Activated T-cell treated with anti-CD3 and anti-CD28 coated beads, Interleukin-2, amount 50 U/mL, for 1 hour (primary cell): ENCODE results near the gene ILF2.
"Not testable (repeated sequence)": the region's sequence is repeated elsewhere in the genome, so short reads cannot be mapped to it uniquely, and the experiment has no call there.

Experiments
- DNase-seq: peaks from one replicate; pipeline ENCODE4 v3.0.0-alpha.2; 2020

Gene ILF2

DNA sequence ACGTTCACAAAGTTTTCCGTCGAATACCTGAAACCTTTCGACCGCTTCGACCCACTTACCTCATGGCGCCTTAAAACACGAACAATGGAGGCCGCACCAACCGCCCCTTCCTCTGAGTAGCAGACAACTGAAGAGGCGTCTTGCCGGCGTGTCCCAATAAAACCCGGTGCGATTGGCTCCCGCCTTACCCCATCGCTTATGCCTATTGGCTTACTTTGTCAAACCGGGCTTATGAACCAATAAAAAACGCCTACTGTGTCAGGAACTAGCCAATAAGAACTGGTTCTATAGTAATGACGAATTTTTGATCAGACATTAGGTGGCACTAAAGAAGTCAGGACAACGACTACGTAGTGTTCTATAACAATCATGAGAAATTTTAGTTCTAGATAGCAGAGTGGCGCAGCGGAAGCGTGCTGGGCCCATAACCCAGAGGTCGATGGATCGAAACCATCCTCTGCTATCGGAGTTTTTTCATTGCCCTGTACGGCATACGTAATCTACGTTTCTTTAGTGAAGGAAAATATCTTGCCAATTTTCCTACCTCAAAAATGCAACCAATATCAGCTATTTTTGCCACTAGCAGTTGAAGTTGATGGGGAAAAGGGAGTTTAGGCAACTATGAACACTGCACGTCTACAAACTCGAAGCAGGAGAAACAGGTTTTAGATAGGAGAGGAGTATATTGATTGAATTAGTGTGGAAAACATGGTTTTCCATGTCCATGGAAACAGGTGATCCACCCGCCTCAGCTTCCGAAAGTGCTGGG, at the start of gene ILF2:
TSS of gene ILF2 (minus strand) at position 135 of the 769 bp plus-strand sequence. CDS start at position 64, 71 bp downstream.
- DNase-seq: peak; percentile 96

DNA sequence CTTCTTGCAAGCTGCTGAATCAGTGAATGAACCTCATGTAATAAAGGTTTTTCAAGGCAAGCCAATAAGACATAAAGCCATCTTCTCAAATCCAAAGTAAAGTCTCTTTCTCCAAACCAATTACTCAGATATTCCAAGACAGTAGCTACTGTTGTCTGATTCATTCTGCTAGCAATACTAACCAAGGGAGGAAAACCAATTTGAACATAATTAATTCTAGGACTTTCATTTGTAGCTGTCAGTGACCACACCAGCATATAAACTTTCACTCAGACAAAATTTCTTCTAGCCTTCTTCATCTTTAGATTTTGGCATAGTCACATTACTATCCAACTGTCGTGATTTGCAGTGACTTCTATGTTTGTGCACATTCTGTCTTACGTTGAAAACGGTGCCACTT, 46.5 kb upstream of the ILF2 start:
- DNase-seq: no peak

DNA sequence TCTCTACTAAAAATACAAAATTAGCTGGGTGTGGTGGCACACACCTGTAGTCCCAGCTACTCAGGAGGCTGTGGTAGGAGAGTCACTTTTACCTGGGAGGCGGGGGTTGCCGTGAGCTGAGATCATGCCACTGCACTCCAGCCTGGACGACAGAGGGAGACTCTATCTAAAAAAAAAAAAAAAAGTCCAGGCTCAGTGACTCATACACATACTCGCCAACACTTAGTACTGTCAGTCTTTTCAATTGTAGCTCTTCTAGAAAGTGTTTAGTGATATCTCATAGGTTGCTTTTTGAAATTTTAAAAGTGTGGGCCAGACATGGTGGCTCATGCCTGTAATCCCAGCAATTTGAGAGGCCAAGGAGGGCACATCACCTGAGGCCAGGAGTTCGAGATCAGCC, 45.4 kb upstream of the ILF2 start:
- DNase-seq: not testable (repeated sequence)

DNA sequence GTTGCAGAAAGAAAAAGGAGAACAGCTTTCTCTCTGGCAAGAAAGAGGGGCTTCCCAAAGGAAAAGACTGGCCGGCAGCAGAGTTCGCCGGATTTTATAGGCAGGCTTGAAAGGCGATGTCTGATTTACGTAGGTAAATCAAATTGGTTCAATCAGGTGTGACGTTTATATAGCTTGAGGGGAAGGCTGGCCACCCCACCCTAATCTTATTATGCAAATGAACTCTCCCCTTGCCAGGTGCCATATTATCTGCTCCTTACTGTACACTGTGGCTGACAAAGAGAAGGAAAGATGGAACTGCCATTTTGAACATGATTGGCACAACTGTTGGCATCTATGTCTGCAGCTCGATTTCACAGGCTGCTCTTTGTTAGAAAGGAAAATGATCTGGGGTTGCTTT, 40.2 kb upstream of the ILF2 start:
- DNase-seq: no peak

DNA sequence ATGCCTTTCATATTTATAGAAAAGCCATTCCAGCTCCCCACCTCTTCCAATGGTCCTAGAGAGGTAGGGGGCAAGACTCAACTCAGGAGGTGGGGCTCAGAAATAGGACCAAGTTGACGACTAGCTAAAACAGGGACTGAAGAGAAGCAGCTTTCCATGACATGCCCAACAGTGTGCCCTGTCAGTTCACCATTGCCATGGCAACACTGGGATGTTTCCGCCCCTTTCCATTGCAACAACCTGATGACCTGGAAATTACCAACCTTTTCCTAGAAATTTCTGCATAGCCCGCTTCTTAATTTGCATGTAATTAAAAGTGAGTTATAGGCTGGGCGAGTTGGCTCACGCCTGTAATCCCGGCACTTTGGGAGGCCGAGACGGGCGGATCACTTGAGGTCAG, 34.7 kb upstream of the ILF2 start:
- no peak for DNase-seq

DNA sequence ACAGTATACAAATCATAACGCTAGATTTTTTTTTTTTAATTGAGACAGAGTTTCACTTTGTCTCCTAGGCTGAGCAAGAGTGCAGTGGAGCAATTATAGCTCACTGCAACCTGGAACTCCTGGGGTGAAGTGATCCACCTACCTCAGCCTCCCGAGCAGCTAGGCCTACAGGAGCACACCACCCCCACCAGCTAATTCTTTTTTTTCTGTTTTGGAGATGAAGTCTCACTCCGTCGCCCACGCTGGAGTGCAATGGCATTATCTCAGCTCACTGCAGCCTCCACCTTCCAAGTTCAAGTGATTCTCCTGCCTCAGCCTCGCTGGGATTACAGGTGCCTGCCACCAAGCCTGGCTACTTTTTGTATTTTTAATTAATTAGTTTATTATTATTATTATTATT, 29.0 kb upstream of the ILF2 start:
- DNase-seq: no peak

DNA sequence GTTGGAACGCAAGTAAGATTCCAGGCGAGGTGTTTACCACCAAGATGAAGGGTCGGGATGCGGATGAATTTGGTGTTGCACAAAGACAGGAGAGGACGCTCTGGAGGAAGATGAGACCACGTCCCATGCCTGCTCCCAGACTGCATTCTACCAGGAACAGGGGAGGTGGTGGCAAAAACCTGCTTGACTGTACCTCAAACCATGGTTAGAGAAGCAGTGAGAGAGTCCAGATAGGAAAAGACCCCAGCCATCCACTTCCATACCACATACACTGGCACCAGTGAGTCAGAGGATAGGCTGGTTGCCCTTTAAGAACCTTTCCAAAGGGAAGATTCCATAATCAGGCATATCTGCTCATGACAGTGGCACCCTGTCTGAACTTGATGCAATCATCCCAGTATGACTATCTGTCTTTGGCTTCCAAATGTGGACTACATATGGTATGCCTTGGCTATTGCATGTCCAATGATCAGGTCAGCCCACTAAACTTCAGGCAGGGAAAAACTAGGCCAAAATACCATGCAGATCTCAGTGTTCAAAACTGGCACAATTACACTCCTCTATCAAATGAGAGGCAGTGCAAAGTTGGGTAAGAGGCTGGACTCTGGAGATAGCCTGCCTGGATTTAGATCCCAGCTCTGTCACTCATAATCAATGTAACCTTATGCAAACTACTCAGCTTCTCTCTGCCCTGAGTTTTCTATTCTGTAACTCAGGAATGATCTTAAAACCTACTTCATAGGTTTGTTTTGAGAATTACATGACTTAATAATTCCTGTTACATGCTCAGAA, 28.3 kb upstream of the ILF2 start:
- no peak for DNase-seq

DNA sequence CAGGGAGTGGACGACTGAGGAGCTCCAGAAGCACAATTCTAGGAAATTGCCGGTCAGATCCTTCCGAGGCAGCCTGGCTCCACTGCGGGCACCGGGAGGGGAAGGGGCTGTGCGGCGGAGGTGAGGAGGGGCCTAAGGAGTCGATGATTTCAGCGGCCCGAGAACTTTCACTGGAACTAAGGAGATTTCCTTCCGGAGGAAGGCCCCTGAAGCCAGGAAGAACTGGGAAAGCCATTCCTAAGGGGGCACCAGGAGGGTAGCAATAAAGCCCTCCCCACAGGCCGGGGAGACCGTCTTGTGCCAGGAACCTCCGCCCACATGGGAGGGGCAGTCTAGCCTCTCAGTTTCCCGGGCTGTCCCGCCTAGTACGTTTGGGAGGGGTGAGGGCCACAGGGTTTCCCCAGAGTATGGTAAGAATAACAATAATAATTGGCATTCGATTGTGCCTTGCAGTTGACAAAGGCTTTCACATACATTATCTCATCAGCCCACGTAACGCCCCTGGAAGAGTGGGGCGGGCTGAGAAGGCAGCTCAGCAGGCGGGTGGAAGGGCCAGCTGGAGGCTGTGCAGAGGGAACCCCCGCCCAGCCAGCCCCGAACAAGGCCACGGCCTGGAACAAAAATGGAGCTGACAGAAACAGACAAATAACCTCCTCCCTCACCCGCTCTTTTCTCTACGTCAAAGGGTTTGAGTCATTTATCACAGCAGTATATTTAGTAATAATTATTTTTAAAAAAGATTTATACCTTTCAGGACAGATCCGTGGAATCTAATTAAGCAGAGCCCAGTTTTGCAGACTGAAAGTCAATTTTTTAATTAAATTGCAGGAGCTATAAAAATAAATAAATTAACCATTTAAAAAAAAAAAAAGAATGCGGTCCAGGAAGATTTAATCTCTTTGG, 27.5 kb upstream of the ILF2 start:
- DNase-seq: no peak

DNA sequence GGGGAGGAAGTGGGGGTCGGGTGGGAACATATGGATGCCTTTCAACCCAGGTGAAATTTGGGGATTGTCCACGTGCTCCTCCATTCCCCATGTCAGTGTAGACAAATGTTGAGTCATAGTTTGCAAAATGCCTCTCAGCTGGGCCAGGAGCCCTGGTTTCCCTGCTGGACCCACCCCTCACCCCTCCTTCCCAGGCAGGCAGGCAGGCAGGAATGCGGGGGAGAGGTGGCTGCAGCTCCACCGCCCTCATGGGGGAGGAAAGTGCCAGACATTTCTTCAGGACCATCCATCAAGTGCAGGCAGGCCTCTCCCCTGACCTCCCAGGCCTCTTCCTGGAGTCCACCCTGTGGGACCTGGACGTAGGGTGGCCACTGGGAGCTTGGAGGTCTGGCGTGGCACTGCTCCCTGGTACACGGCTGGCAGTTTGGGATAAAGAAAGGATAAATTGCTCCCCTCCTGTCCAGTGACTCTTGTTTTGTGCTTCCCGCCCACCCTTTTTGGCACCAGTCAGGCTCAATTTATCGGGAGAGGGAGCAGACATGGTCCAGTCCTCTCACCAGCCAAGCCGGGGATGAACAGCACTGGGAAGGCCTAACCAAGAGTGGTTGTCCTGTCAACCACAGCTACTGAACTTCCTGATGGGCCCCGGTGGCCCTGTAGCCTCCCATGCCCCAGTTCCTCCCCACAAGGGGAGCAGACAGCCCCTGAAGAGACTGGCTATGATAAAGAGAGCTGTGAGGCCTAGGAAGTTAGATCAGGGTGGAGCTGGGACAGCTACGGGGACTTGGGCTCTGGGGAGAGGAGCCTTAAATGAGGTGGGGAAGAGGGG, 26.6 kb upstream of the ILF2 start:
- no peak for DNase-seq

DNA sequence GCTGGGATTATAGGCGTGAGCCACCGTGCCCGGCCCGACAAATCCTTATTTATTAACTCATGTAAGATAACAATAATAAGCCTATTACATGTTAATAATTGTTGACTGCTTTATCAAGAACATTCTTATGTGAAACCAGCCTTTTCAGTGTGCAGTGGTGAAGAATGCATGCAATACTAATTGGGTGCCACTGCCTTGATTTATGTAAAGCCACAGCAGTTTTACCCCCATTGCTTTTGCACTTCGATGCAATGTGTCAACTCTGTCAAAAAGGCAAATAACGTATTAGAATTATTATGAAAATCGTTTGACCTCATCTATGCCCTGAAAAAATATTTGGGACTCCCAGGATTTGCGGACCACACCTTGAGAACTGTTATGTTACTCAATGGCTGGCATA, 25.9 kb upstream of the ILF2 start:
- DNase-seq: no peak

DNA sequence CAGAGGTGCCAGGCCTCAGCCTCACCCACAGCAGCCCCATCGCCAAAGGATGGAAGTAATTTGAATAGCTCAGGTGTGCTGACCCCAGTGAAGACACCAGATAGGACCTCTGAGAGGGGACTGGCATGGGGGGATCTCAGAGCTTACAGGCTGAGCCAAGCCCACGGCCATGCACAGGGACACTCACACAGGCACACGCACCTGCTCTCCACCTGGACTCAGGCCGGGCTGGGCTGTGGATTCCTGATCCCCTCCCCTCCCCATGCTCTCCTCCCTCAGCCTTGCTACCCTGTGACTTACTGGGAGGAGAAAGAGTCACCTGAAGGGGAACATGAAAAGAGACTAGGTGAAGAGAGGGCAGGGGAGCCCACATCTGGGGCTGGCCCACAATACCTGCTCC, 22.7 kb upstream of the ILF2 start:
- no peak for DNase-seq

DNA sequence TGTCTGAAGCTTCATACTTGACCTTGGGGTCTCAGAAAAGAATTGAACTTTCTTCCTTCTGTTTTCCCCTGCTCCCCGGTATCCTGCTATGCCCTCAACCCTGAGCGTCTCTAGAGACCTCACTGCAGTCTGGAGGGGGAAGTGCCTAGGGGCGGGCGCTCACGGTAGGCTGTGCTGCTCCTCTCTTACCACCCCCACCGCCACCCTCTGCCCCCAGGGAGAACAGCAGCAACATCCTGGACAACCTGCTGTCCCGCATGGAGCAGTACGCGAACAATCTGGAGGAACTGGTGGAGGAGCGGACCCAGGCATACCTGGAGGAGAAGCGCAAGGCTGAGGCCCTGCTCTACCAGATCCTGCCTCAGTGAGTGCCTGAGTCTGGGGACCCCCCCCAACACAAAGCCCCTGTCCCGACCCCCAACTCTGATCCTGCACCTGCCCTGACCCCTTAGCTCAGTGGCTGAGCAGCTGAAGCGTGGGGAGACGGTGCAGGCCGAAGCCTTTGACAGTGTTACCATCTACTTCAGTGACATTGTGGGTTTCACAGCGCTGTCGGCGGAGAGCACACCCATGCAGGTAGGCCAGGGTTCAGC, 18.0 kb upstream of the ILF2 start:
- DNase-seq: no peak

DNA sequence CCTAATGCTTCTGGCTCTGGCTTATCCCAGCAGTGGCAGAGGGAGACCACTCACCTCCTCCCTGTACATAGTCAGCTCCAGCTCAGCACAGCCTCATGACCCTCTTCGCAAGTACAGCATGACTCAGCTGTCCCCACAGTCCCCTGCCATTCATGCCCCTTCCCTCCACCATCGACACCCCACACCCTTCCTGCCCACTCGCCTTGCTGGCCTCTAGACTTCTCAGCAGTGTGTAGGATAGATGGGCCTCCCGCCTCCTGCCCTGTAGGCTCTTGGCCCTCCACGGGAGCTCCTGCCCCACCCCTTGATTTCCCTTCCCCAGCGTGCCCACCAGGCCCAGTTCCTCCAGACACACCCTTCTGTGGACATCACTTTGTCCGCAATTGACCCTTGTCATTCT, 17.5 kb upstream of the ILF2 start:
- DNase-seq: no peak

DNA sequence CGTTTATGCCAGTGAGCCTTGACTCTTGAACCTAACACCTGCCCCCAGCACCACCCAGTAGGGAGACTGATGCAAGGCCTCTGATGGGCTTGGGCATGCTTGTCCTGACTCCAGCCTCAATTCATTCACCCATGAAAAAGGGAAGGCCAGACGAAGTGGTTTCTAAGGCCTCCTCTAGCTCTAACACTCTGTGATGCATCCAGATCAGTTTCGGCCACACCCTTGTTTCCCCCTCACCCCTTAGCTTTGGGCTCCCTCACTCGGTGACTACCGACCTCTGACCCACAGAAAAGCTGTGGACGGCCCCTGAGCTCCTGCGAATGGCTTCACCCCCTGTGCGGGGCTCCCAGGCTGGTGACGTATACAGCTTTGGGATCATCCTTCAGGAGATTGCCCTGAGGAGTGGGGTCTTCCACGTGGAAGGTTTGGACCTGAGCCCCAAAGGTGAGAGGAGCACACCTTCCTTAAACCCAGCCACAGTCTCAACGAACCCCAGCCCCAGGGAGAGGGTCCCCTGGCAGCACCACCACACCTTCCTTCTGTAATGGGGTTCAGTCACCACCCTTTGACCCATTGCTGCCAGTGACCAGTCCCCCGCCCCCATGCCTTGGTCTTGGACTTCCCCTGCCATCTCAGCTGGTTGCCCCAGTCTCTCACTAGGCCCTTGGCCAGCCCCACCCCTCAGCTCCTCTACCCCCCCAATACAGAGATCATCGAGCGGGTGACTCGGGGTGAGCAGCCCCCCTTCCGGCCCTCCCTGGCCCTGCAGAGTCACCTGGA, 16.7 kb upstream of the ILF2 start:
- DNase-seq: no peak

DNA sequence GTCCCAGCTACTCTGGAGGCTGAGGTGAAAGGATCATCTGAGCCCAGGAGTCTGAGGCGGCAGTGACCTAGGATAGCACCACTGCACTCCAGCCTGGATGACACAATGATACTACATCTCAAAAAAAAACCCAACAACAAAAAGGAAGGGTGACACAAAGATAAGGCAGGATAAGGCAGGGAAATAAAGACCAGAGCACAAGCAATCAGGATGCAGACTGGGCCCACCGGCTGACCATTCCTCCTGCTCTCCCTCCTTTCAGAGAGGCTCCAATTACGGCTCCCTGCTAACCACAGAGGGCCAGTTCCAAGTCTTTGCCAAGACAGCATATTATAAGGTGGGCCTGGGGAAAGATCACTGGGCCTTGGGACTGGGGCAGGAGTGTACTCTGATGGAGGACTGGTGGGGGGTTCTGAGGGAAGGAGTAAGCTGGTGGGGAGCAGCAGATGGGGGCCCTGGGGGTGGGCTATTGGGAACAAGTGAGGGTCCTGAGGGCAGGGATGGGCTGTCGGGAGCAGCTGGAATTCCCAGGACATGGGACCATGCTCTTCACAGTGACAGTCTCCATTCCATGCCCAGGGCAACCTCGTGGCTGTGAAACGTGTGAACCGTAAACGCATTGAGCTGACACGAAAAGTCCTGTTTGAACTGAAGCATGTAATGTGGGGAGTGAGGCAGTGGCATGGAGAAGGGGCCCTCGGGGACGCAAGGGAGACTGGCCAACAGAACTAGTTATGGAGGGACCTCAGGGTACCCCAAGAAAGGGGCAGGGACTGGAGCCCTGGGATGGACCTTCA, 14.9 kb upstream of the ILF2 start:
- no peak for DNase-seq

DNA sequence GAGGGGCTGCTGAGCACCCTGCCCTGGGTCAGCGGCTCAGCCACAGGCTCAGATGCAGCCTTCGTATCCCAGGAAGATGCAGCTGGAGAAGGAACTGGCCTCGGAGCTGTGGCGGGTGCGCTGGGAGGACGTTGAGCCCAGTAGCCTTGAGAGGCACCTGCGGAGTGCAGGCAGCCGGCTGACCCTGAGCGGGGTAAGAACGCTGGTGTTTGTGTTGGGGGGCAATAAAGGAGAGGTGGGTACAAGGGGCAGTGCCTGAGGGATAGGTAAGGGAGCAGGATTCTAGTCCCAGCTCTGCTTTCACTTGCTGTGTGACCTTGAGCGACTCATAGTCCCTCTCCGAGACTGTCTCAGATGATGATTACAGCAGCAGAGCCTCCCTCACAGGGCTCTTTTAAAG, 14.1 kb upstream of the ILF2 start:
- no peak for DNase-seq

DNA sequence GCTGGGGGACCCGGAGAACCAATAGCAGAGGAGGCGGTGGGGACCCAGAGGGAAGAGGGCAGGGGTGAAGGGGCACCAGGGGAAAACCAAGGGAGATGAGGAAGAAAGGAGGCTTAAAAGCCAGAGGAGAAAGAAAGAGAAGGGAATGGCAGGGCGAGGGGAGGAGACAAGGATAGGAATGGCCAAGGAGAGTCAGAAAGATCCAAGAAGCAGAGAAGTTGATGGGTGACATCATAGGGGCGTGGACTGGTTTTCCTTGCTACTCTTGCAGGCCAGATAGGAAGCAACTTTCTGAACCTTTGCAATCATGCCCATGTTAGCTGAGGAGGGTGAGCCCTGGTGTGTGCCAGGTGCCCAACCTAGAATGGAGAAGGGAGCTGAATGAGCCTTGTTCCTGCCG, 13.1 kb upstream of the ILF2 start:
- DNase-seq: no peak

DNA sequence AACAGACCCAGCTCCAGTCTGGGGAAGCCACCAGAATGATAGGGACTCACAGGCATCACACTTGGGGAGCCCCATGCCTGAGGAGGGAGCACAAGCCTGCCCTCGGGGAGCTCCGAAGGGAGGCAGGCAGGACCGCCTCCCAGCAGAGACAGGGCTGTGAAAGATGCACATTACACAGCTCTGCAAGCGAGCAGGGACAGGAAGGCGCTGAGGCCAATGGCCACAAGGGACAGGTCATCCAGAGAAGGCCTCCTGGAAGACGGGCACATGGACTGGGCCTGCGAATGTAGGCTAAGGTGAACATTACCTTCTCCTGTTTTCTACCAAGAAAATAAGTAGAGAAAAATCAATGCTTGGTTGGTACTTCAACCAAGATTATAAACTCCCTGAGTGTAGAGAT, 11.9 kb upstream of the ILF2 start:
- no peak for DNase-seq

DNA sequence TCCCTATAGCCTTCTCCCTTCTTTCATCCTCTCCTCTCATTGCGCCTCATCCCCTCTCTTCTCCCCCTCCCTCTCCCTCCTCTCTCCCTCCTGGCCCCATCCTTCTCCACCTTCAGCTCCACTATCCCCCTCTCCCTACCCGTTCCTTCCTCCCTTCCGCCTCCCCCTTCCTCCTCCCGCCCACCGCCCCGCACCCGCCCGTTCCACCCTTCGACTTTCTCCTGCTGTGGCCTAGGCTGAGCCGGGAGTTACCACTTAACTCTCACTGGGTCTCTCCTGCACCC, 9.3 kb upstream of the ILF2 start:
- no peak for DNase-seq

DNA sequence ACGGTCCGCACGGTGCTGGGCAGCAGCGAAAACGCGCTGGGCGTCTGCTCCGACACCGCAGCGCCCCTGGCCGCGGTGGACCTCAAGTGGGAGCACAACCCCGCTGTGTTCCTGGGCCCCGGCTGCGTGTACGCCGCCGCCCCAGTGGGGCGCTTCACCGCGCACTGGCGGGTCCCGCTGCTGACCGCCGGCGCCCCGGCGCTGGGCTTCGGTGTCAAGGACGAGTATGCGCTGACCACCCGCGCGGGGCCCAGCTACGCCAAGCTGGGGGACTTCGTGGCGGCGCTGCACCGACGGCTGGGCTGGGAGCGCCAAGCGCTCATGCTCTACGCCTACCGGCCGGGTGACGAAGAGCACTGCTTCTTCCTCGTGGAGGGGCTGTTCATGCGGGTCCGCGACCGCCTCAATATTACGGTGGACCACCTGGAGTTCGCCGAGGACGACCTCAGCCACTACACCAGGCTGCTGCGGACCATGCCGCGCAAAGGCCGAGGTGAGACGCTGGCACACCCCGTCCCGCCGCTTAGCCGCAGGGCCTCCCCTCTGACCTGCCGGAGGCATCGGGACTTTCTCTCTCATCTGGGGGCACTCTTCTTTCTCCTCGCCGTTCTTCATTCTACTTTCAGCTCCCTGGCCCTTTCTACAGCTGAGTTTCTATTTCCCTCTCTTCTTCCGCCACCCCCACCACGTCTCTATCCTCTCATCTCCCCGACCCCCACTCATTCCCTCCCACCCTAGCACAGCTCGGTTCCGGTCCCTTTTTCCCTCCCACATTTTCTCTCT, 8.7 kb upstream of the ILF2 start:
- DNase-seq: peak; percentile 54
